Fibroblast of lung (primary cell): Measurements from ENCODE around the gene BCAN. TPM values are rescaled to one million over a fixed set of nuclear protein-coding genes. Genes with fewer than 3 reads are reported as not detected.

Experiments used
- DNase-seq, 2 donors: peaks; one replicate each; pipeline versions ENCODE4 v3.0.0 to v3.0.0-alpha.2; 2010; ENCODE audit warnings: low read depth in 2 of 2
- H2AFZ ChIP-seq: 2 replicates; pipeline ENCODE4 v1.5.1; 2012; ENCODE audit warnings: low read length, control low read depth, inconsistent platforms
- H3K27ac ChIP-seq: 2 replicates; pipeline ENCODE4 v1.5.1; 2011; ENCODE audit warnings: low read length, control low read depth; ENCODE audit not compliant: insufficient read depth
- H3K27me3 ChIP-seq: 2 replicates; pipeline ENCODE4 v1.5.1; 2011; ENCODE audit warnings: mild to moderate bottlenecking, low read length; ENCODE audit not compliant: control insufficient read depth, insufficient read depth
- H3K36me3 ChIP-seq: 2 replicates; pipeline ENCODE4 v1.5.1; 2011; ENCODE audit warnings: low read length; ENCODE audit not compliant: control insufficient read depth, insufficient read depth
- H3K4me1 ChIP-seq: 2 replicates; pipeline ENCODE4 v1.5.1; 2011; ENCODE audit warnings: low read length; ENCODE audit not compliant: control insufficient read depth, insufficient read depth; ENCODE audit errors: extremely low read depth
- H3K4me2 ChIP-seq: 2 replicates; pipeline ENCODE4 v1.5.1; 2011; ENCODE audit warnings: low read length, control low read depth; ENCODE audit not compliant: insufficient read depth; ENCODE audit errors: extremely low read depth
- H3K4me3 ChIP-seq, 4 experiments: fragments of 200-600 bp in 1 of 4; sonication (generic) in 1 of 4; replicated peaks in 1 of 4; 2 replicates each; pipeline ENCODE4 v1.5.1; 2011 to 2016; ENCODE audit warnings: low read length in 4 of 4, low read depth in 3 of 4, mild to moderate bottlenecking in 3 of 4, control low read depth in 2 of 4, inconsistent platforms in 1 of 4, mixed read lengths in 1 of 4; ENCODE audit not compliant: insufficient read depth in 1 of 4; ENCODE audit errors: control extremely low read depth in 1 of 4
- H3K79me2 ChIP-seq: 2 replicates; pipeline ENCODE4 v1.5.1; 2012; ENCODE audit warnings: mild to moderate bottlenecking, low read length, inconsistent platforms; ENCODE audit not compliant: control insufficient read depth, insufficient read depth
- H3K9ac ChIP-seq: 2 replicates; pipeline ENCODE4 v1.5.1; 2011; ENCODE audit warnings: mild to moderate bottlenecking, low read length, control low read depth; ENCODE audit not compliant: insufficient read depth
- H3K9me3 ChIP-seq: 2 replicates; pipeline ENCODE4 v1.5.1; 2012; ENCODE audit warnings: low read depth, low read length; ENCODE audit not compliant: control insufficient read depth, insufficient read depth
- H4K20me1 ChIP-seq: 2 replicates; pipeline ENCODE4 v1.5.1; 2011; ENCODE audit warnings: low read length; ENCODE audit not compliant: control insufficient read depth, insufficient read depth; ENCODE audit errors: extremely low read depth
- EZH2 ChIP-seq: IDR thresholded peaks from 2 replicates; pipeline ENCODE4 v1.5.1; 2012; ENCODE audit warnings: low read length, control low read depth, mild to moderate bottlenecking; ENCODE audit errors: missing control alignments
- polyA plus RNA-seq, 2 donors: library from polyadenylated mRNA; depleted of rRNA in 1 of 2; stranded (reverse) in 1 of 2; unstranded in 1 of 2; fragments of >200 nt; gene quantifications; 2 replicates each; pipeline ENCODE4 v1.2.1, GENCODE V29; 2011 to 2012; ENCODE audit warnings: missing spikeins in 1 of 2
- total RNA-seq: library from RNA; depleted of rRNA; stranded (reverse); fragments of >200 nt; gene quantifications from 2 replicates; pipeline ENCODE4 v1.2.1, GENCODE V29; 2014
- TF ChIP-seq, protein P1 (sequence below), 2 donors: IDR thresholded peaks in 1 of 2; conservative IDR thresholded peaks in 1 of 2; 1 replicate in 1 of 2; 2 replicates in 1 of 2; pipeline ENCODE4 v1.5.1; 2011 to 2012; ENCODE audit warnings: low read length in 2 of 2, control low read depth in 1 of 2, inconsistent platforms in 1 of 2, low read depth in 1 of 2, mild to moderate bottlenecking in 1 of 2

BCAN gene
- total and polyA plus RNA-seq, 2 donors (not counting 1 experiment from before 2014, with no cell fraction given), result 0.03 TPM; not detected in 1

DNA sequence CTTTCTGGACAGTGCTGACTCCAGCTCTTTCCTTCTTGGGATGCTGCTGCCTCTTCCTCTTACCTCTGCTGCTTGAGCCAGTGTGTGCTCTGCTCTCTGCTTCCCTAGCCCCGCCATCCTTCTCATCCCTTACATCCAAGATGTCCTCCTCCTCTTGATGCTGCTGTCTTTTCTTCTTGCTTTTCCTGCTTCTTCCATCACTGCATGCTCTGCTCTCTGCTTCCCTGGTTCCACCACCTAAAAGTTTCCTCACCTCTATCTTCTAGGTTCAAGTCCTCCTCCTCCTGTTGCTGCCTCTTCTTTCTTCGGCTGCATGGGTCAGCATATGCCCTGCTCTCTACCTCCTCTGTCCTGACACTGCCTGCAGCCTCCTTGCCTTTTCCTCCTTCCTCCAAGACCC lies 46.9 kb upstream of the BCAN start:
- no peak for DNase-seq
- no peaks in the 10 kb centered on the region for H3K27me3 ChIP-seq

DNA sequence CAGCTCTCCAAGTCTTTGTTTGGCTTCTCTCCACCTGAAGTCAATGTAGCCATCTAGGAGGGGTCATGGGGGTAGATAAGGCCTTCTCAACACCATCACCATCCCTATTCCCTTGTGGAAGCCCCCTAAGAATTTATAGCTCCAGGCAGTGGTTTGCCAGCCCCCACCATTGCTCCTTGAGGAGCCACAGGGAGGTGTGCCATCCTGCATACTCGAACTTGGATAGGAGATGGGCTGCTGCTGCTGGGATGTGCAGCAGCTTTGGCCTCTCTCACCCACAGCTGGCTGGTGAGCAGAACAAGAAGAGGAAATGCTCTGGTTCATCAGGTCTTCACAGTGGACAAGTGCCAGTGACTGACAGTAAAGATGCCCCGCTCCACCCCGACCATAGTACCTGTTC lies 45.5 kb upstream of the BCAN start:
- no peak for TF ChIP-seq EZH2
- TF ChIP-seq, protein P1, sequence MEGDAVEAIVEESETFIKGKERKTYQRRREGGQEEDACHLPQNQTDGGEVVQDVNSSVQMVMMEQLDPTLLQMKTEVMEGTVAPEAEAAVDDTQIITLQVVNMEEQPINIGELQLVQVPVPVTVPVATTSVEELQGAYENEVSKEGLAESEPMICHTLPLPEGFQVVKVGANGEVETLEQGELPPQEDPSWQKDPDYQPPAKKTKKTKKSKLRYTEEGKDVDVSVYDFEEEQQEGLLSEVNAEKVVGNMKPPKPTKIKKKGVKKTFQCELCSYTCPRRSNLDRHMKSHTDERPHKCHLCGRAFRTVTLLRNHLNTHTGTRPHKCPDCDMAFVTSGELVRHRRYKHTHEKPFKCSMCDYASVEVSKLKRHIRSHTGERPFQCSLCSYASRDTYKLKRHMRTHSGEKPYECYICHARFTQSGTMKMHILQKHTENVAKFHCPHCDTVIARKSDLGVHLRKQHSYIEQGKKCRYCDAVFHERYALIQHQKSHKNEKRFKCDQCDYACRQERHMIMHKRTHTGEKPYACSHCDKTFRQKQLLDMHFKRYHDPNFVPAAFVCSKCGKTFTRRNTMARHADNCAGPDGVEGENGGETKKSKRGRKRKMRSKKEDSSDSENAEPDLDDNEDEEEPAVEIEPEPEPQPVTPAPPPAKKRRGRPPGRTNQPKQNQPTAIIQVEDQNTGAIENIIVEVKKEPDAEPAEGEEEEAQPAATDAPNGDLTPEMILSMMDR (conservative IDR thresholded peaks at IDR 0.05 in 1 of 2, IDR thresholded peaks at IDR 0.05 in 1 of 2; ENCODE audit: low read depth in 1 of 2, low read length in 2 of 2), result no peak

More for the DNA sequence above, 46.9 kb upstream of the BCAN start:
- Histone ChIP-seq H3K79me2 (peaks cover 8% of the 10 kb centered on the region), H4K20me1 (no peaks in the 10 kb centered on the region), H3K9me3 (no peaks in the 10 kb centered on the region), H3K4me1 (no peaks in the 10 kb centered on the region), H3K27ac (no peak overlapping the region), H3K9ac (no peak overlapping the region), H3K4me2 (no peak overlapping the region), H2AFZ (no peak overlapping the region), H3K36me3 (peaks cover 22% of the 10 kb centered on the region), H3K4me3 (no peak overlapping the region)
- TF ChIP-seq, protein P1 (conservative IDR thresholded peaks at IDR 0.05 in 1 of 2, IDR thresholded peaks at IDR 0.05 in 1 of 2; ENCODE audit: low read depth in 1 of 2, low read length in 2 of 2), result no peak
- no peak for TF ChIP-seq EZH2

DNA sequence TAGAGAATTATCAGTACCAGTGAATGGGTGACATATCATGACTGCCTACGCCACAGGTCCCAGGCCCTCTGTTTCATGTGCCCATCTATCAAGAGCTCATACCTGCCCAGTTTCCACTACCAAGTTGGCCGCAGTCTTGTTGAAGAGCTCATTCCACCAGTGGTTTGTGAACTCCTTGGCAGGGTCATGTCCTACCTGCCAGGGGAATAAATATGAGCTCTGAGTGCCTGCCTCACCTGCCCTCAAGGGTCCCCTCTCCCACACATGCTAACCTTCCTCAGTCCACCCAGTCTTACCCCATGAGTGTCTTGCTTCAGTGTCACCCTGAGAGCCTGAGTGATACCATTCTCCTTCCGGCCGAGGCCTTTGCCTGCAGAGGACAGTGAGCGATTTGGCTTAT lies 43.8 kb upstream of the BCAN start:
- Histone ChIP-seq H4K20me1 (no peaks in the 10 kb centered on the region), H3K79me2 (peaks cover 15% of the 10 kb centered on the region), H3K4me2 (no peak overlapping the region), H3K9me3 (no peaks in the 10 kb centered on the region), H3K27ac (no peak overlapping the region), H3K4me3 (no peak overlapping the region), H3K36me3 (peaks cover 20% of the 10 kb centered on the region), H3K9ac (no peak overlapping the region), H3K27me3 (no peaks in the 10 kb centered on the region), H2AFZ (no peak overlapping the region), H3K4me1 (peaks cover 7% of the 10 kb centered on the region)
- TF ChIP-seq EZH2, result no peak
- TF ChIP-seq, protein P1 (conservative IDR thresholded peaks at IDR 0.05 in 1 of 2, IDR thresholded peaks at IDR 0.05 in 1 of 2; ENCODE audit: low read depth in 1 of 2, low read length in 2 of 2), result no peak
- DNase-seq, result no peak

More for the DNA sequence above, 45.5 kb upstream of the BCAN start:
- H3K4me2 ChIP-seq, result no peak overlapping the region
- no peak overlapping the region for H2AFZ ChIP-seq
- H4K20me1 ChIP-seq, result no peaks in the 10 kb centered on the region
- no peak overlapping the region for H3K4me3 ChIP-seq
- peaks cover 22% of the 10 kb centered on the region for H3K36me3 ChIP-seq
- DNase-seq, result no peak
- no peaks in the 10 kb centered on the region for H3K9me3 ChIP-seq
- peaks cover 18% of the 10 kb centered on the region for H3K79me2 ChIP-seq
- H3K9ac ChIP-seq, result no peak overlapping the region
- no peak overlapping the region for H3K27ac ChIP-seq
- H3K4me1 ChIP-seq, result no peaks in the 10 kb centered on the region
- no peaks in the 10 kb centered on the region for H3K27me3 ChIP-seq
